ENCODE results near the gene RGS7. TPM values are rescaled to one million over a fixed set of nuclear protein-coding genes. Genes with fewer than 3 reads are reported as not detected.

Gene RGS7
- total and polyA plus RNA-seq, 10 donors, result 0.09 to 1.8 (median 0.72) TPM; not detected in 1

GRCh38 chr1:241034203-241034936 lies 322.6 kb downstream of the RGS7 start:
- Histone ChIP-seq H3K9me3 (peaks cover 0 to 16% (median 3%) of the 10 kb centered on the region in 8 donors), H3K36me3 (no peaks in the 10 kb centered on the region), H3K4me1 (no peaks in the 10 kb centered on the region), H3K27ac (no peak overlapping the region), H3K27me3 (replicated peaks in 1 of 7) (no peaks in the 10 kb centered on the region), H3K4me3 (no peak overlapping the region)
- TF ChIP-seq POLR2A (IDR thresholded peaks at IDR 0.05) (no peak), POLR2AphosphoS5 (IDR thresholded peaks at IDR 0.05) (no peak), CTCF (IDR thresholded peaks at IDR 0.05 in 8 of 11, conservative IDR thresholded peaks at IDR 0.05 in 3 of 11) (no peak)
- intact Hi-C loops (cut with DNase I; ENCODE audit: low total_unique reads), result no loop called here
- no peak for DNase-seq
- 64 to 78% (median 66%) methylated on average over 9 of the region's 9 CpGs for WGBS, 5 donors

GRCh38 chr1:241024834-241025233 lies 332.2 kb downstream of the RGS7 start:
- no peak for TF ChIP-seq CTCF (IDR thresholded peaks at IDR 0.05 in 8 of 11, conservative IDR thresholded peaks at IDR 0.05 in 3 of 11)
- no peak for TF ChIP-seq POLR2AphosphoS5 (IDR thresholded peaks at IDR 0.05)
- TF ChIP-seq POLR2A (IDR thresholded peaks at IDR 0.05), result no peak
- DNase-seq, result no peak
- Histone ChIP-seq H3K36me3 (no peaks in the 10 kb centered on the region), H3K4me1 (no peaks in the 10 kb centered on the region), H3K9me3 (peaks cover 0 to 5% (median 0%) of the 10 kb centered on the region in 8 donors), H3K27ac (no peak overlapping the region), H3K4me3 (no peak overlapping the region), H3K27me3 (replicated peaks in 1 of 7) (no peaks in the 10 kb centered on the region)
- intact Hi-C loops (cut with DNase I; ENCODE audit: low total_unique reads), result no loop called here
- 12 to 72% (median 48%) methylated on average over 3 of the region's 3 CpGs for WGBS, 5 donors

GRCh38 chr1:241022366-241022765 lies 334.6 kb downstream of the RGS7 start:
- Histone ChIP-seq H3K36me3 (no peaks in the 10 kb centered on the region), H3K27me3 (replicated peaks in 1 of 7) (no peaks in the 10 kb centered on the region), H3K4me3 (no peak overlapping the region), H3K9me3 (peaks cover 3 to 30% (median 15%) of the 10 kb centered on the region in 8 donors), H3K4me1 (no peaks in the 10 kb centered on the region), H3K27ac (no peak overlapping the region)
- 72 to 84% (median 79%) methylated on average over 4 of the region's 4 CpGs for whole genome bisulfite sequencing, 5 donors
- DNase-seq, result no peak
- intact Hi-C loops (cut with DNase I; ENCODE audit: low total_unique reads), result no loop called here
- TF ChIP-seq CTCF (IDR thresholded peaks at IDR 0.05 in 8 of 11, conservative IDR thresholded peaks at IDR 0.05 in 3 of 11), result no peak
- no peak for TF ChIP-seq POLR2AphosphoS5 (IDR thresholded peaks at IDR 0.05)
- TF ChIP-seq POLR2A (IDR thresholded peaks at IDR 0.05), result no peak

GRCh38 chr1:241020851-241021697 lies 335.9 kb downstream of the RGS7 start:
- no peaks in the 10 kb centered on the region for H3K36me3 ChIP-seq
- H3K27ac ChIP-seq, result no peak overlapping the region
- no peak for TF ChIP-seq CTCF (IDR thresholded peaks at IDR 0.05 in 8 of 11, conservative IDR thresholded peaks at IDR 0.05 in 3 of 11)
- TF ChIP-seq POLR2A (IDR thresholded peaks at IDR 0.05), result no peak
- no peak for TF ChIP-seq POLR2AphosphoS5 (IDR thresholded peaks at IDR 0.05)
- H3K9me3 ChIP-seq, result peaks cover 3 to 42% (median 25%) of the 10 kb centered on the region in 8 donors
- H3K27me3 ChIP-seq (replicated peaks in 1 of 7), result no peaks in the 10 kb centered on the region
- H3K4me3 ChIP-seq, result no peak overlapping the region
- intact Hi-C loops (cut with DNase I; ENCODE audit: low total_unique reads), result no loop called here
- H3K4me1 ChIP-seq, result no peaks in the 10 kb centered on the region
- WGBS, 5 donors, result 81 to 89% (median 84%) methylated on average over 6 of the region's 6 CpGs
- no peak for DNase-seq
